DND-41 (cell line): ENCODE results near the gene ONECUT1.

Experiments
- ATAC-seq: fragments of 200-7000 bp; cut with Tn5 transposase; 3 replicates; pipeline ENCODE4 v1.9.1; 2021; ENCODE audit warnings: low read depth; ENCODE audit not compliant: insufficient read depth
- DNase-seq: peaks from one replicate; pipeline ENCODE4 v3.0.0-alpha.2; 2020
- H2AFZ ChIP-seq: 2 replicates; pipeline ENCODE4 v1.6.0; 2012; ENCODE audit warnings: low read depth, low read length
- H3K27ac ChIP-seq: 2 replicates; pipeline ENCODE4 v1.5.1; 2012; ENCODE audit warnings: low read length, inconsistent platforms
- H3K27me3 ChIP-seq: fragments of 200-600 bp; sonication (generic); 2 replicates; pipeline ENCODE4 v1.6.0; 2012; ENCODE audit warnings: low read length, mild to moderate bottlenecking, inconsistent platforms; ENCODE audit not compliant: insufficient read depth, poor library complexity
- H3K36me3 ChIP-seq: 2 replicates; pipeline ENCODE4 v1.5.1; 2012; ENCODE audit warnings: low read length, inconsistent platforms; ENCODE audit not compliant: insufficient read depth
- H3K4me1 ChIP-seq: 2 replicates; pipeline ENCODE4 v1.5.1; 2012; ENCODE audit warnings: mild to moderate bottlenecking, low read length; ENCODE audit not compliant: insufficient read depth
- H3K4me2 ChIP-seq: 2 replicates; pipeline ENCODE4 v1.6.0; 2012; ENCODE audit warnings: mild to moderate bottlenecking, moderate library complexity, low read length, inconsistent platforms; ENCODE audit not compliant: insufficient read depth
- H3K4me3 ChIP-seq, 2 experiments: fragments of 200-600 bp in 1 of 2; shearing (Covaris generic) in 1 of 2; 2 replicates each; pipeline ENCODE4 v1.5.1; 2012 to 2016; ENCODE audit warnings: inconsistent platforms in 2 of 2, low read length in 2 of 2, mild to moderate bottlenecking in 2 of 2, low read depth in 1 of 2, moderate library complexity in 1 of 2
- H3K79me2 ChIP-seq: 2 replicates; pipeline ENCODE4 v1.6.0; 2012; ENCODE audit warnings: low read length, inconsistent platforms; ENCODE audit not compliant: insufficient read depth
- H3K9ac ChIP-seq: 2 replicates; pipeline ENCODE4 v1.6.0; 2012; ENCODE audit warnings: low read depth, mild to moderate bottlenecking, inconsistent platforms, low read length, moderate library complexity
- H3K9me3 ChIP-seq: 2 replicates; pipeline ENCODE4 v1.5.1; 2012; ENCODE audit warnings: low read length, moderate library complexity, mild to moderate bottlenecking, inconsistent platforms; ENCODE audit not compliant: insufficient read depth, severe bottlenecking
- H4K20me1 ChIP-seq: 2 replicates; pipeline ENCODE4 v1.6.0; 2012; ENCODE audit warnings: low read length; ENCODE audit not compliant: insufficient read depth
- EZH2 ChIP-seq: IDR thresholded peaks from 3 replicates; pipeline ENCODE4 v1.6.1; 2012; ENCODE audit warnings: borderline replicate concordance, low read depth, mild to moderate bottlenecking, moderate library complexity, low read length, inconsistent platforms; ENCODE audit not compliant: severe bottlenecking
- TF ChIP-seq, protein P1 (sequence below): IDR thresholded peaks from 2 replicates; pipeline ENCODE4 v1.5.1; 2012; ENCODE audit warnings: borderline replicate concordance, low read length, moderate library complexity, mild to moderate bottlenecking; ENCODE audit not compliant: poor library complexity, severe bottlenecking; ENCODE audit errors: extremely low read depth

The ONECUT1 gene

DNA sequence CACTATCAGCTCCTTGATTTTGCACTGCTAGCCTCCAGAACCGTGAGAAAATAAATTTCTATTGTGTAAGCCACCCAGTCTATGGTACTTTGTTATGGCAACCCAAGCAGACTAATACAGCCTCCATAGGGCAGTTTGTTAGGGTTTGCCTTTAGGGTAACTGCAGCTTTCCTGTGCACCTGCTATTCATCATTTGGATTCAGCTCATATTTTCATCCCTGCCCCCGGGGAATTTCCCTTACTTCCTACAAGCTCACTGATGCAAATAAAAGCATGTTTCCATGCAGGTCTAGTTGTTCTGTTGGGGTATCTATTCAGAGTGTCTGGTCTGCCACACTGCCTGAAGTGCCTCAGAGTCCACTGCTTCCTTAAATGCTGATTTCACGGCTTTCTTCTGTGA lies 62.3 kb downstream of the ONECUT1 start:
- ATAC-seq (no peak), DNase-seq (no peak)
- no peaks in the 10 kb centered on the region for H3K36me3 ChIP-seq
- no peak overlapping the region for H2AFZ ChIP-seq
- no peaks in the 10 kb centered on the region for H4K20me1 ChIP-seq
- H3K4me2 ChIP-seq: no peak overlapping the region
- peaks cover 3% of the 10 kb centered on the region; the same call in 1 of the 2 replicates for H3K4me1 ChIP-seq
- no peak for TF ChIP-seq EZH2
- TF ChIP-seq, protein P1, sequence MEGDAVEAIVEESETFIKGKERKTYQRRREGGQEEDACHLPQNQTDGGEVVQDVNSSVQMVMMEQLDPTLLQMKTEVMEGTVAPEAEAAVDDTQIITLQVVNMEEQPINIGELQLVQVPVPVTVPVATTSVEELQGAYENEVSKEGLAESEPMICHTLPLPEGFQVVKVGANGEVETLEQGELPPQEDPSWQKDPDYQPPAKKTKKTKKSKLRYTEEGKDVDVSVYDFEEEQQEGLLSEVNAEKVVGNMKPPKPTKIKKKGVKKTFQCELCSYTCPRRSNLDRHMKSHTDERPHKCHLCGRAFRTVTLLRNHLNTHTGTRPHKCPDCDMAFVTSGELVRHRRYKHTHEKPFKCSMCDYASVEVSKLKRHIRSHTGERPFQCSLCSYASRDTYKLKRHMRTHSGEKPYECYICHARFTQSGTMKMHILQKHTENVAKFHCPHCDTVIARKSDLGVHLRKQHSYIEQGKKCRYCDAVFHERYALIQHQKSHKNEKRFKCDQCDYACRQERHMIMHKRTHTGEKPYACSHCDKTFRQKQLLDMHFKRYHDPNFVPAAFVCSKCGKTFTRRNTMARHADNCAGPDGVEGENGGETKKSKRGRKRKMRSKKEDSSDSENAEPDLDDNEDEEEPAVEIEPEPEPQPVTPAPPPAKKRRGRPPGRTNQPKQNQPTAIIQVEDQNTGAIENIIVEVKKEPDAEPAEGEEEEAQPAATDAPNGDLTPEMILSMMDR: no peak
- no peak overlapping the region for H3K27ac ChIP-seq
- no peak overlapping the region for H3K4me3 ChIP-seq
- no peaks in the 10 kb centered on the region for H3K27me3 ChIP-seq
- H3K9me3 ChIP-seq: no peaks in the 10 kb centered on the region
- no peaks in the 10 kb centered on the region for H3K79me2 ChIP-seq
- H3K9ac ChIP-seq: no peak overlapping the region

DNA sequence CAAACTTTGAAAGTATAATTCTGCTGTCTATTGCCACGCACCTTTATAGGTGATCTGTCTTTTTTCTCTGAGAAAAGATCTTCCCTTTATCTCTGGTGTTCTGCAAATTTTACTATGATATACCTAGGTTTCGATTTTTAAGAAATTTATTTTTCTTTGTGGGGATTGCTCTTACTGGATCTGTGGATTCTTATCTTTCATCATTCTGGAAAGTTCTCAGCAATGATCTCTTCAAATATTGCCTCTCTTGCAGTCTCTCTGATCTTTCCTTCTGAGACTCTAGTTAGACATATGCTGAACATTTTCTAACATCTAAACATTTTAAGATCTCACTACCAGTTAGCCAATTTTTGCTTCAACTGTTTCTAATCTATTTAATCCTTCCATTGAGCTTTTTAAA lies 63.9 kb downstream of the ONECUT1 start:
- Histone ChIP-seq H3K36me3 (no peaks in the 10 kb centered on the region), H3K9me3 (no peaks in the 10 kb centered on the region), H3K4me2 (no peak overlapping the region), H4K20me1 (no peaks in the 10 kb centered on the region), H3K4me3 (no peak overlapping the region), H3K79me2 (no peaks in the 10 kb centered on the region), H3K27me3 (no peaks in the 10 kb centered on the region), H2AFZ (no peak overlapping the region), H3K27ac (no peak overlapping the region), H3K4me1 (peaks cover 3% of the 10 kb centered on the region; the same call in 1 of the 2 replicates), H3K9ac (no peak overlapping the region)
- ATAC-seq (no peak), DNase-seq (no peak)
- TF ChIP-seq, protein P1: no peak
- TF ChIP-seq EZH2: no peak

DNA sequence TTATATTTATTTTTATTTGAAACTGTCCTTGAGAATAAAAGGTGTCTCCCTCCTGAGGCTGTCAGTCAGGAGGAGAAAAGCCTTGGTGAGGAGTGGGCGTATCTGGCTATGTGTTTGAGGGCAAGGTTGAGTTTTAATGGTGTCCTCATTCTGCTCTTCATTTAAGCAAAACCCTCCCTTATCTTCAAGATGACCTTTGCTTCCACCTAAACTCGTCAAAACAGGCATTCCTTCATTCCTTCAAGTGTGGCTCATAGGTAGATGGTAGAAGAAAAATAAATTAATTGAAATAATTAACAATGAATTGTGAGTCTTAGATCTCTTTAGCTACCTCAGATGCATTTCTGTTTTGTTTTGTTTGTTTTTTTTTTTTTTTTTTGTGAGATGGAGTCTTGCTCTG lies 71.6 kb downstream of the ONECUT1 start:
- Histone ChIP-seq H2AFZ (no peak overlapping the region), H3K4me1 (no peaks in the 10 kb centered on the region), H3K9me3 (no peaks in the 10 kb centered on the region), H4K20me1 (no peaks in the 10 kb centered on the region), H3K27ac (no peak overlapping the region), H3K27me3 (no peaks in the 10 kb centered on the region), H3K9ac (no peak overlapping the region), H3K79me2 (no peaks in the 10 kb centered on the region), H3K4me3 (no peak overlapping the region), H3K36me3 (no peaks in the 10 kb centered on the region), H3K4me2 (no peak overlapping the region)
- TF ChIP-seq, protein P1: no peak
- TF ChIP-seq EZH2: no peak
- ATAC-seq: no peak
- no peak for DNase-seq

DNA sequence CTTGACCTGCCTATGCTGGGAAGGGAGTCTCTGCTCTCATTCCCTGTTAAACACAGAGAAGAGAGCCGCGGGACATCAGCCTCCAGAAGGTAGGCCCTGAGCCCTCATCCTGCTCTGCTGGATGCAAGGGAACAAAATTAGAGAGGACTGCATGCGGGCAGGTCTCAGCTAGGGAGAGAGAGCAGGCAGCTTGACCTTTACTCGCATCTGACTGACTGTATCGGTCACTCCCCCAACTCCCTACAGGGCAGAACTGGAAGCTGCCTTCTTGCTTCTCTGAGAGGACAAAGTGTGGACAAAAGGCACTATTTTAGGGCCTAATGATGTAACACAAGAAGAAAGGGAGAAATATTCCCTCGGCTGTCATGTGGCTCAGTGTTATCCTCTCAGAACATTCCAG lies 72.2 kb downstream of the ONECUT1 start:
- Histone ChIP-seq H2AFZ (no peak overlapping the region), H3K4me3 (no peak overlapping the region), H3K36me3 (no peaks in the 10 kb centered on the region), H3K9me3 (no peaks in the 10 kb centered on the region), H3K27ac (no peak overlapping the region), H3K4me2 (no peak overlapping the region), H3K4me1 (no peaks in the 10 kb centered on the region), H3K9ac (no peak overlapping the region), H3K79me2 (no peaks in the 10 kb centered on the region), H3K27me3 (no peaks in the 10 kb centered on the region), H4K20me1 (no peaks in the 10 kb centered on the region)
- no peak for DNase-seq
- TF ChIP-seq EZH2: no peak
- TF ChIP-seq, protein P1: no peak
- no peak for ATAC-seq
